ENCODE results near the gene ROR2. TPM values are rescaled to one million over a fixed set of nuclear protein-coding genes. Genes with fewer than 3 reads are reported as not detected.

The ROR2 gene
- total and polyA plus RNA-seq, 2 of the 8 experiments (the other 6 are each of a cell fraction or from before 2014, with no cell fraction given), result 2.7 to 4.3 TPM

- H3K23ac ChIP-seq (ENCODE audit: insufficient read length), result no peak overlapping the region
- H3K14ac ChIP-seq (ENCODE audit: insufficient read length), result no peak overlapping the region
- no peaks in the 10 kb centered on the region; a peak in 1 of 4 replicates for H3K9me3 ChIP-seq (ENCODE audit: insufficient read depth in 2 of 2, low read depth in 1 of 2, low read length in 1 of 2)
- no peak overlapping the region for H2AFZ ChIP-seq (ENCODE audit: low read length)
- no peak for FAIRE-seq
- H3K18ac ChIP-seq (ENCODE audit: extremely low read depth, low read length), result no peak overlapping the region
- H3K4me3 ChIP-seq (ENCODE audit: extremely low read depth in 1 of 4, insufficient read depth in 2 of 4, low read depth in 3 of 4, low read length in 4 of 4), result no peak overlapping the region
- H2BK20ac ChIP-seq (ENCODE audit: low read length), result no peak overlapping the region
- POLR2A ChIA-PET (ENCODE audit: partially characterized antibody), result no interaction called here
- H2AK5ac ChIP-seq (ENCODE audit: low read depth, low read length), result no peak overlapping the region
- CTCF ChIA-PET (ENCODE audit: partially characterized antibody), result interaction anchor here (0.9 to 5.4 kb wide), 12 partner anchors 7 to 810 kb away, joined by 3 to 20 read pairs (median 6); no protein-coding TSS in a partner anchor
- H3K23me2 ChIP-seq (ENCODE audit: low read depth, low read length), result no peaks in the 10 kb centered on the region
- H2BK5ac ChIP-seq (ENCODE audit: low read depth, low read length), result no peak overlapping the region
- no peak overlapping the region for H3K4ac ChIP-seq (replicated peaks; ENCODE audit: insufficient read length, low read depth, low read length)
- no peak for TF ChIP-seq CHD2 (IDR thresholded peaks at IDR 0.05; ENCODE audit: low read length)
- no peak for TF ChIP-seq CEBPB (IDR thresholded peaks at IDR 0.05; ENCODE audit: low read depth, low read length)
- no peak for TF ChIP-seq MAFK (IDR thresholded peaks at IDR 0.05; ENCODE audit: low read depth, low read length)
- no peak for TF ChIP-seq POLR2A (IDR thresholded peaks at IDR 0.05; ENCODE audit: control extremely low read depth in 1 of 2, low read depth in 2 of 2, low read length in 2 of 2)
- H3K36me3 ChIP-seq (ENCODE audit: control insufficient read depth in 2 of 4, insufficient read depth in 4 of 4, low read length in 3 of 4), result no peaks in the 10 kb centered on the region; a peak in 1 of 8 replicates
- no peak overlapping the region for H4K91ac ChIP-seq (replicated peaks; ENCODE audit: insufficient read length, low read length)
- H3K9ac ChIP-seq (replicated peaks in 1 of 4; ENCODE audit: extremely low read depth in 1 of 4, low read depth in 3 of 4, low read length in 3 of 4), result no peak overlapping the region
- DNase-seq (ENCODE audit: low read depth in 1 of 2, low spot score in 2 of 2), result no peak
- H3K56ac ChIP-seq (replicated peaks; ENCODE audit: insufficient read length, low read depth, low read length), result no peak overlapping the region
- H2BK15ac ChIP-seq (ENCODE audit: low read length), result no peak overlapping the region
- H2BK12ac ChIP-seq (ENCODE audit: low read depth, low read length), result no peak overlapping the region
- H4K5ac ChIP-seq (ENCODE audit: insufficient read length, low read depth, low read length), result no peak overlapping the region
- H3K4me2 ChIP-seq (ENCODE audit: insufficient read depth in 1 of 2, low read depth in 2 of 2, low read length in 2 of 2), result no peak overlapping the region
- H3K4me1 ChIP-seq (replicated peaks in 1 of 4; ENCODE audit: control insufficient read depth in 3 of 4, insufficient read depth in 4 of 4, low read length in 3 of 4), result peaks cover 0 to 4% (median 0%) of the 10 kb centered on the region in 4 experiments; a peak in 1 of 7 replicates
- no peak overlapping the region for H3K27ac ChIP-seq (ENCODE audit: low read depth, low read length)
- H3K79me2 ChIP-seq (ENCODE audit: control insufficient read depth in 1 of 2, insufficient read depth in 2 of 2, low read length in 2 of 2), result no peaks in the 10 kb centered on the region
- no peak overlapping the region; the same call in 1 of the 2 replicates for H4K8ac ChIP-seq (ENCODE audit: extremely low read depth, insufficient read depth, low read length)
- no peak overlapping the region for H2BK120ac ChIP-seq (replicated peaks; ENCODE audit: low read depth, low read length)
- H3K27me3 ChIP-seq (replicated peaks in 1 of 4; ENCODE audit: control insufficient read depth in 3 of 4, extremely low read depth in 1 of 4, insufficient read depth in 3 of 4, low read length in 3 of 4), result no peaks in the 10 kb centered on the region
- no peaks in the 10 kb centered on the region for H4K20me1 ChIP-seq (replicated peaks in 1 of 2; ENCODE audit: control insufficient read depth in 1 of 2, insufficient read depth in 2 of 2, low read length in 2 of 2)
- H3K79me1 ChIP-seq (ENCODE audit: low read depth, low read length), result no peaks in the 10 kb centered on the region
- 93% methylated on average over 39 of the region's 43 CpGs; no CpG with 5 or more reads in 1 of the 2 experiments for WGBS, 2 experiments (ENCODE audit: extremely low coverage in 1 of 2, insufficient coverage in 1 of 2, insufficient read length in 1 of 2, insufficient replicate concordance in 2 of 2, low coverage in 1 of 2, low lambda C conversion rate in 2 of 2, missing lambda C conversion rate in 1 of 2)
Observed at GRCh38 chr9:91724609-91725505, 225.2 kb downstream of the ROR2 start.

All from H1 (cell line).